ENCODE measurements around the gene MYO3A. TPM values are rescaled to one million over a fixed set of nuclear protein-coding genes. Genes with fewer than 3 reads are reported as not detected.

MYO3A gene
- total RNA-seq, 1 experiment from 2014 or later = not detected

GRCh38 chr10:26242706-26243350 lies 308.8 kb downstream of the MYO3A start:
- Histone ChIP-seq H3K9me3 (ENCODE audit: control insufficient read depth in 1 of 2, insufficient read depth in 1 of 2, low read depth in 1 of 2, low read length in 2 of 2) (no peaks in the 10 kb centered on the region), H2AFZ (ENCODE audit: low read depth, low read length, poor library complexity, severe bottlenecking) (no peak overlapping the region), H3K4me1 (ENCODE audit: control insufficient read depth in 1 of 2, insufficient read depth in 2 of 2, low read length in 2 of 2) (no peaks in the 10 kb centered on the region), H3K9ac (ENCODE audit: low read length) (no peak overlapping the region), H3K4me3 (replicated peaks in 1 of 2; ENCODE audit: low read depth in 1 of 2, low read length in 2 of 2) (no peak overlapping the region), H4K20me1 (ENCODE audit: insufficient read depth) (no peaks in the 10 kb centered on the region), H3K27me3 (ENCODE audit: insufficient read depth, low read length) (peaks cover 42% of the 10 kb centered on the region; the same call in 1 of the 2 replicates), H3K36me3 (ENCODE audit: control insufficient read depth in 1 of 2, insufficient read depth in 2 of 2, low read length in 2 of 2) (no peaks in the 10 kb centered on the region), H3K27ac (ENCODE audit: low read depth, low read length) (no peak overlapping the region), H3K4me2 (ENCODE audit: low read length) (no peak overlapping the region), H3K9me2 (ENCODE audit: insufficient read depth) (no peaks in the 10 kb centered on the region), H3K79me2 (ENCODE audit: insufficient read depth, low read length) (no peaks in the 10 kb centered on the region)
- no peak for DNase-seq (ENCODE audit: low read depth, low spot score)
- ChIA-PET POLR2A (no interaction called here), RAD21 (ENCODE audit: low non-redundant PET in 1 of 2, low total read pairs in 2 of 2, uncharacterized antibody in 2 of 2, unreplicated experiment in 2 of 2) (no interaction called here), CTCF (no interaction called here)
- no TSS peak for BruUV-seq (replicated peaks)
- no peak for ATAC-seq
- TF ChIP-seq ZFX (IDR thresholded peaks at IDR 0.05) = no peak
- TF ChIP-seq POLR2A (IDR thresholded peaks at IDR 0.05; ENCODE audit: borderline replicate concordance, extremely low read depth, insufficient read depth, insufficient read length) = no peak
- TF ChIP-seq RAD21 (IDR thresholded peaks at IDR 0.05; ENCODE audit: low read depth) = no peak
- no peak for TF ChIP-seq EZH2 (IDR thresholded peaks at IDR 0.05)
- no peak for TF ChIP-seq EZH2phosphoT487 (IDR thresholded peaks at IDR 0.05; ENCODE audit: borderline replicate concordance)
- TF ChIP-seq ATF3 (IDR thresholded peaks at IDR 0.05) = no peak
- no peak for TF ChIP-seq SIN3A (IDR thresholded peaks at IDR 0.05; ENCODE audit: low read depth)
- no peak for TF ChIP-seq MAX (IDR thresholded peaks at IDR 0.05)
- no peak for TF ChIP-seq POLR2AphosphoS5 (IDR thresholded peaks at IDR 0.05; ENCODE audit: low read depth, low read length)
- no peak for TF ChIP-seq SP1 (IDR thresholded peaks at IDR 0.05; ENCODE audit: low read depth)
- intact Hi-C loops (cut with micrococcal nuclease) = no loop called here

- CTCF ChIA-PET = no interaction called here
- H3K36me3 ChIP-seq (ENCODE audit: control insufficient read depth in 1 of 2, insufficient read depth in 2 of 2, low read length in 2 of 2) = no peaks in the 10 kb centered on the region
- H2AFZ ChIP-seq (ENCODE audit: low read depth, low read length, poor library complexity, severe bottlenecking) = no peak overlapping the region
- RAD21 ChIA-PET (ENCODE audit: low non-redundant PET in 1 of 2, low total read pairs in 2 of 2, uncharacterized antibody in 2 of 2, unreplicated experiment in 2 of 2) = no interaction called here
- no peak overlapping the region for H3K9ac ChIP-seq (ENCODE audit: low read length)
- TF ChIP-seq ZFX (IDR thresholded peaks at IDR 0.05) (no peak), SP1 (IDR thresholded peaks at IDR 0.05; ENCODE audit: low read depth) (no peak), TCF7L2 (IDR thresholded peaks at IDR 0.05; ENCODE audit: borderline replicate concordance, extremely low read depth, insufficient read depth, insufficient read length) (no peak), SRF (IDR thresholded peaks at IDR 0.05; ENCODE audit: low read depth) (no peak)
- intact Hi-C loops (cut with micrococcal nuclease) = no loop called here
- no peaks in the 10 kb centered on the region for H4K20me1 ChIP-seq (ENCODE audit: insufficient read depth)
- no peak overlapping the region for H3K27ac ChIP-seq (ENCODE audit: low read depth, low read length)
- no peak overlapping the region for H3K4me2 ChIP-seq (ENCODE audit: low read length)
- no peaks in the 10 kb centered on the region for H3K9me3 ChIP-seq (ENCODE audit: control insufficient read depth in 1 of 2, insufficient read depth in 1 of 2, low read depth in 1 of 2, low read length in 2 of 2)
- H3K9me2 ChIP-seq (ENCODE audit: insufficient read depth) = no peaks in the 10 kb centered on the region
- DNase-seq (ENCODE audit: low read depth, low spot score) (no peak), ATAC-seq (no peak)
- no peaks in the 10 kb centered on the region for H3K79me2 ChIP-seq (ENCODE audit: insufficient read depth, low read length)
- no peaks in the 10 kb centered on the region for H3K4me1 ChIP-seq (ENCODE audit: control insufficient read depth in 1 of 2, insufficient read depth in 2 of 2, low read length in 2 of 2)
- H3K27me3 ChIP-seq (ENCODE audit: insufficient read depth, low read length) = peaks cover 38% of the 10 kb centered on the region; the same call in 1 of the 2 replicates
- no peak overlapping the region for H3K4me3 ChIP-seq (replicated peaks in 1 of 2; ENCODE audit: low read depth in 1 of 2, low read length in 2 of 2)
- BruUV-seq (replicated peaks) = no TSS peak
- POLR2A ChIA-PET = no interaction called here
These were observed 309.3 kb downstream of the MYO3A start for GRCh38 chr10:26243351-26243720.

All from HCT116 (cell line).